K562 (cell line): ENCODE data around the gene ARFGAP1. TPM values are rescaled to one million over a fixed set of nuclear protein-coding genes. Genes with fewer than 3 reads are reported as not detected.

Source experiments
- ATAC-seq: fragments of 200-7000 bp; cut with Tn5 transposase; 3 replicates; pipeline ENCODE4 v1.9.1; 2020; ENCODE audit warnings: moderate library complexity
- BruUV-seq: library from RNA; stranded (reverse); fragments of 400-500 nt; replicated peaks from 2 replicates; lab custom pipeline; 2021; lab: Mats Ljungman, UMichigan
- CTCF ChIA-PET: fragments of 300-600 bp; formaldehyde crosslinking; extraction: SDS; loops from one replicate; lab custom pipeline; 2021; ENCODE audit warnings: low intra/inter-chr PET ratio; lab: Yijun Ruan, JAX
- POLR2A ChIA-PET: fragments of 300-600, 350-650 bp; sonication (Branson Sonifier 250); formaldehyde crosslinking; extraction: SDS; loops from one replicate; lab custom pipeline; 2021; ENCODE audit warnings: antibody characterized with exemption, inconsistent platforms; lab: Yijun Ruan, JAX
- DNase-seq, 4 experiments: peaks; one replicate each; pipeline versions ENCODE4 v3.0.0 to v3.0.0-alpha.2; 2011 to 2018; ENCODE audit warnings: low spot score in 3 of 4, mixed read lengths in 3 of 4; ENCODE audit errors: extremely low read depth in 1 of 4
- FAIRE-seq: peaks from 2 replicates; lab custom pipeline; 2011; peaks lifted over from hg19 to GRCh38; lab: Jason Lieb, UNC
- H2AFZ ChIP-seq: 2 replicates; pipeline ENCODE4 v1.6.0; 2011; ENCODE audit warnings: low read depth, low read length, control low read depth, inconsistent platforms
- H3K27ac ChIP-seq: fragments of 200-600 bp; 3 replicates; pipeline ENCODE4 v1.8.0; 2011; ENCODE audit warnings: low read depth, mild to moderate bottlenecking, control low read depth, inconsistent platforms, low read length, moderate library complexity, mixed read lengths; ENCODE audit errors: extremely low read depth
- H3K27me3 ChIP-seq, 2 experiments: fragments of 300-600 bp in 1 of 2; 2 replicates in 1 of 2; 3 replicates in 1 of 2; pipeline versions ENCODE4 v1.6.0 to v1.8.0; 2011; ENCODE audit warnings: inconsistent platforms in 2 of 2, low read length in 2 of 2, mild to moderate bottlenecking in 1 of 2, mixed read lengths in 1 of 2, moderate library complexity in 1 of 2; ENCODE audit not compliant: control insufficient read depth in 2 of 2, insufficient read depth in 2 of 2
- H3K36me3 ChIP-seq: fragments of 300-600 bp; 3 replicates; pipeline ENCODE4 v1.8.0; 2011; ENCODE audit warnings: mild to moderate bottlenecking, low read length, inconsistent platforms; ENCODE audit not compliant: control insufficient read depth, insufficient read depth
- H3K4me1 ChIP-seq, 2 experiments: fragments of 200-600 bp in 1 of 2; replicated peaks in 1 of 2; 2 replicates in 1 of 2; 3 replicates in 1 of 2; pipeline versions ENCODE4 v1.5.1 to v1.8.0; 2011; ENCODE audit warnings: inconsistent platforms in 2 of 2, low read length in 2 of 2, mild to moderate bottlenecking in 1 of 2, mixed read lengths in 1 of 2, moderate library complexity in 1 of 2; ENCODE audit not compliant: control insufficient read depth in 2 of 2, insufficient read depth in 2 of 2
- H3K4me2 ChIP-seq: 2 replicates; pipeline ENCODE4 v1.6.1; 2011; ENCODE audit warnings: low read length, control low read depth, inconsistent platforms, mixed read lengths; ENCODE audit not compliant: insufficient read depth
- H3K4me3 ChIP-seq: fragments of 200-600 bp; sonication (generic), shearing (Covaris generic); 2 replicates; pipeline ENCODE4 v1.5.1; 2016; ENCODE audit warnings: control low read depth, inconsistent platforms
- H3K79me2 ChIP-seq: fragments of 200-600 bp; 3 replicates; pipeline ENCODE4 v1.8.0; 2011; ENCODE audit warnings: low read length, inconsistent platforms; ENCODE audit not compliant: control insufficient read depth, insufficient read depth
- H3K9ac ChIP-seq, 2 experiments: 2 replicates each; pipeline versions ENCODE4 v1.6.0 to v1.6.1; 2011; ENCODE audit warnings: low read depth in 2 of 2, low read length in 2 of 2, control low read depth in 1 of 2, inconsistent platforms in 1 of 2, mild to moderate bottlenecking in 1 of 2, mixed read lengths in 1 of 2; ENCODE audit not compliant: insufficient read depth in 1 of 2
- H3K9me1 ChIP-seq: one replicate; pipeline ENCODE4 v1.6.0; 2011; ENCODE audit warnings: inconsistent platforms, mild to moderate bottlenecking, low read length, moderate library complexity; ENCODE audit not compliant: control insufficient read depth, insufficient read depth
- H3K9me3 ChIP-seq: replicated peaks from 2 replicates; pipeline ENCODE4 v1.5.1; 2011; ENCODE audit warnings: low read depth, low read length, inconsistent platforms; ENCODE audit not compliant: control insufficient read depth, insufficient read depth
- H4K20me1 ChIP-seq: replicated peaks from 2 replicates; pipeline ENCODE4 v1.6.1; 2011; ENCODE audit warnings: low read length, inconsistent platforms, mixed read lengths; ENCODE audit not compliant: control insufficient read depth, insufficient read depth
- ARNT ChIP-seq, 2 experiments: fragments of 450-650 bp; IDR thresholded peaks; 2 replicates each; pipeline ENCODE4 v1.6.1; 2016; ENCODE audit warnings: mild to moderate bottlenecking in 1 of 2
- CBX5 ChIP-seq: IDR thresholded peaks from 2 replicates; pipeline ENCODE4 v1.6.1; 2014; ENCODE audit warnings: low read depth, borderline replicate concordance
- DNMT1 ChIP-seq: fragments of 450-650 bp; IDR thresholded peaks from 2 replicates; pipeline ENCODE4 v1.6.1; 2016; ENCODE audit warnings: antibody characterized with exemption, mild to moderate bottlenecking
- EZH2 ChIP-seq: IDR thresholded peaks from 2 replicates; pipeline ENCODE4 v1.6.1; 2012; ENCODE audit warnings: low read depth, mild to moderate bottlenecking, inconsistent platforms, low read length, borderline replicate concordance
- LARP7 ChIP-seq: fragments of 450-650 bp; IDR thresholded peaks from 2 replicates; pipeline ENCODE4 v1.6.1; 2016
- MYBL2 ChIP-seq, 2 experiments: fragments of 450-650 bp in 1 of 2; sonication (generic) in 1 of 2; formaldehyde crosslinking in 1 of 2; IDR thresholded peaks; 2 replicates each; pipeline versions ENCODE4 v1.6.1 to v1.8.1; 2017 to 2022; ENCODE audit warnings: borderline replicate concordance in 1 of 2, inconsistent platforms in 1 of 2, low read depth in 1 of 2, mild to moderate bottlenecking in 1 of 2, missing genetic modification reagents in 1 of 2, moderate library complexity in 1 of 2
- PHB ChIP-seq: fragments of 250-450 bp; sonication (Bioruptor Pico); IDR thresholded peaks from 2 replicates; pipeline ENCODE4 v1.5.0; 2021
- POLR3A ChIP-seq: IDR thresholded peaks from 2 replicates; pipeline ENCODE4 v1.6.1; 2011; ENCODE audit warnings: borderline replicate concordance, mild to moderate bottlenecking, moderate library complexity; ENCODE audit not compliant: insufficient read length, insufficient read depth; ENCODE audit errors: extremely low read depth
- RBFOX2 ChIP-seq: fragments of 200-400 bp; formaldehyde crosslinking; IDR thresholded peaks from 2 replicates; pipeline ENCODE4 v1.6.1; 2017; ENCODE audit warnings: low read depth, mild to moderate bottlenecking, low read length, moderate library complexity
- SMAD3 ChIP-seq: fragments of 450-650 bp; formaldehyde crosslinking; conservative IDR thresholded peaks from 2 replicates; pipeline ENCODE4 v1.4.0; 2020; ENCODE audit warnings: mild to moderate bottlenecking
- SNRNP70 ChIP-seq: fragments of 200-400 bp; formaldehyde crosslinking; optimal IDR thresholded peaks from 2 replicates; pipeline ENCODE3; 2017; ENCODE audit warnings: low read depth, low read length
- SUPT5H ChIP-seq: fragments of 450-650 bp; IDR thresholded peaks from 2 replicates; pipeline ENCODE4 v1.6.1; 2016
- TAF1 ChIP-seq: IDR thresholded peaks from 2 replicates; pipeline ENCODE4 v1.6.1; 2011; ENCODE audit warnings: mild to moderate bottlenecking, low read length, moderate library complexity; ENCODE audit not compliant: insufficient read depth, control insufficient read depth, severe bottlenecking; ENCODE audit errors: extremely low read depth
- TGIF2 ChIP-seq: sonication (generic); formaldehyde crosslinking; IDR thresholded peaks from 2 replicates; pipeline ENCODE4 v1.8.1; 2022; ENCODE audit warnings: mild to moderate bottlenecking, missing genetic modification reagents, moderate library complexity
- ZFP30 ChIP-seq: fragments of 250-450 bp; sonication (Bioruptor Pico); IDR thresholded peaks from 2 replicates; pipeline ENCODE4 v1.8.0; 2022; ENCODE audit warnings: moderate library complexity, mild to moderate bottlenecking, inconsistent platforms, borderline replicate concordance
- ZKSCAN3 ChIP-seq: fragments of 250-450 bp; sonication (Bioruptor Pico); IDR thresholded peaks from 2 replicates; pipeline ENCODE4 v1.4.0; 2020
- ZNF224 ChIP-seq: sonication (generic); formaldehyde crosslinking; IDR thresholded peaks from 2 replicates; pipeline ENCODE4 v1.8.0; 2022; ENCODE audit warnings: mild to moderate bottlenecking, missing genetic modification reagents
- WGBS: fragments of 100-300 bp; shearing (Covaris generic); methylation state at CpG from one replicate; pipeline ENCODE4 v1.1.6; 2016; ENCODE audit warnings: low coverage, mixed read lengths; ENCODE audit not compliant: insufficient coverage; ENCODE audit errors: missing lambda C conversion rate; 5-methylcytosine and 5-hydroxymethylcytosine counted together
- in situ Hi-C: fragments of 300-500 bp; cut with MboI; formaldehyde crosslinking; loops from 4 replicates; pipeline ENCODE4 v1.15.0; 2018; ENCODE audit warnings: inconsistent platforms, mixed read lengths
- intact Hi-C: fragments of 100-400 bp; cut with micrococcal nuclease; formaldehyde crosslinking; loops from 2 replicates; pipeline ENCODE4 v1.14.2; 2022
- polyA plus RNA-seq, 8 experiments: library from polyadenylated mRNA; depleted of rRNA in 4 of 8; stranded (reverse) in 5 of 8; unstranded in 3 of 8; fragments of >200 nt; fragmentation: Nextera tagmentation in 2 of 8; fragmentation: Illumina TruSeq in 1 of 8; extraction: Ambion mirVana in 2 of 8; extraction: Trizol in 1 of 8; gene quantifications; 2 replicates each; pipeline versions ENCODE4 v1.2.1 to v1.2.3, GENCODE V29; 2011 to 2014; ENCODE audit warnings: inconsistent platforms in 1 of 8, missing spikeins in 1 of 8
- total RNA-seq, 7 experiments: library from RNA; depleted of rRNA in 6 of 7; stranded (reverse); fragments of >200 nt in 6 of 7; fragmentation: Illumina TruSeq in 2 of 7; extraction: Trizol in 2 of 7; gene quantifications; 2 replicates each; pipeline versions ENCODE4 v1.2.1 to v1.2.3, GENCODE V29; 2011 to 2021; ENCODE audit warnings: low replicate concordance in 1 of 7
- TF ChIP-seq, protein P1 (sequence below): sonication (generic); formaldehyde crosslinking; IDR thresholded peaks from 2 replicates; pipeline ENCODE4 v1.8.0; 2022; ENCODE audit warnings: missing genetic modification reagents, mild to moderate bottlenecking, borderline replicate concordance

ARFGAP1 gene
- total and polyA plus RNA-seq, 9 of the 15 experiments (the other 6 are each of a cell fraction or from before 2014, with no cell fraction given), result 0.53 to 102 (median 33.5) TPM

DNA sequence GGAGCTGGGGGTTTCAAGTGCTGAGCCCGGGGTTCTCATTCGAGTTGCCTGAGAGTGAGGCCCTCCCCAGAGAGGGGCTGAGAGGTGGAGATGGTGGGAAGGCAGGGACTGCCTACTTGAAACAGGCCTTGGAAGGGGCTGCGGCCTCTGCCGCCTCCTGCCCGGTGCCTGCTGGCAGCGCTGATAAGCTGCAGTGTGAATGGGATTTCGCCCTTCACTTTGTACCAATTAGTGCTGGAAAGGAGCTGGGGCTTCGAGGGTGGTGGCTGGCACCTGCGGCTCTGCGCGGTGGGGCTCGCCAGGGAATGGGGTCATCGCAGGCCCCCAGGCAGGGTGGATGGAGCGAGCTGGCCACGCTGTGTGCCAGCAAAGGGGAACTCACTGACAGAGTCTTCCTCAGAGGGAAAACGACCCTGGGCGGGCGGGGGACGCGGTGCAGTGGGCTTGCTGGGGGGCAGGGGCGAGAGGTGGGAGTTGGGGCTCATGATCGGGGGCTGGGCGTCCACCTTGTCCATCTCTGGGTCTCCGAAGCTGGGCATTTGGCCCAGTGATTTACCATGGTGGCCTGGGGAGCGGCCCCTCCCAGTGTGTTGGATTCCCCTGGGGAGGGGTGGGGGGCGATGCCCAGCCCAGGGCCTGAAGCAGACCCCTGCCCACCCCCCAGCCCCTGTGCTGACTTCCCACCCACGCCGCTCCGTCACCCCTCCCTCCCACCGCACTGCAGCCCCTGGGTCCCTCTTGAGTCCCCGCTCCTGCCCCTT is 43.3 kb downstream of the ARFGAP1 start:
- no peak overlapping the region for H3K27ac ChIP-seq
- H3K4me3 ChIP-seq, result no peak overlapping the region
- FAIRE-seq (no peak), ATAC-seq (no peak), DNase-seq (no peak)
- H2AFZ ChIP-seq, result no peak overlapping the region
- intact Hi-C loops (no loop called here), in situ Hi-C loops (no loop called here)
- peak overlapping the region in 1 of 2 experiments; percentile 20; a peak in 1 of 4 replicates for H3K9ac ChIP-seq
- no peak for TF ChIP-seq EZH2
- TF ChIP-seq TAF1, result no peak
- no peak for TF ChIP-seq LARP7
- TF ChIP-seq ZKSCAN3, result no peak
- no peak for TF ChIP-seq ARNT (IDR thresholded peaks at IDR 0.05)
- TF ChIP-seq, protein P1, sequence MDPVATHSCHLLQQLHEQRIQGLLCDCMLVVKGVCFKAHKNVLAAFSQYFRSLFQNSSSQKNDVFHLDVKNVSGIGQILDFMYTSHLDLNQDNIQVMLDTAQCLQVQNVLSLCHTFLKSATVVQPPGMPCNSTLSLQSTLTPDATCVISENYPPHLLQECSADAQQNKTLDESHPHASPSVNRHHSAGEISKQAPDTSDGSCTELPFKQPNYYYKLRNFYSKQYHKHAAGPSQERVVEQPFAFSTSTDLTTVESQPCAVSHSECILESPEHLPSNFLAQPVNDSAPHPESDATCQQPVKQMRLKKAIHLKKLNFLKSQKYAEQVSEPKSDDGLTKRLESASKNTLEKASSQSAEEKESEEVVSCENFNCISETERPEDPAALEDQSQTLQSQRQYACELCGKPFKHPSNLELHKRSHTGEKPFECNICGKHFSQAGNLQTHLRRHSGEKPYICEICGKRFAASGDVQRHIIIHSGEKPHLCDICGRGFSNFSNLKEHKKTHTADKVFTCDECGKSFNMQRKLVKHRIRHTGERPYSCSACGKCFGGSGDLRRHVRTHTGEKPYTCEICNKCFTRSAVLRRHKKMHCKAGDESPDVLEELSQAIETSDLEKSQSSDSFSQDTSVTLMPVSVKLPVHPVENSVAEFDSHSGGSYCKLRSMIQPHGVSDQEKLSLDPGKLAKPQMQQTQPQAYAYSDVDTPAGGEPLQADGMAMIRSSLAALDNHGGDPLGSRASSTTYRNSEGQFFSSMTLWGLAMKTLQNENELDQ (CRISPR knock-in tag), result no peak
- no peak for TF ChIP-seq ZNF224 (CRISPR knock-in tag)
- TF ChIP-seq DNMT1, result no peak
- no peak for TF ChIP-seq SNRNP70
- TF ChIP-seq SUPT5H, result no peak
- no peak for TF ChIP-seq POLR3A
- no peak for TF ChIP-seq CBX5
- no peak for TF ChIP-seq TGIF2
- no peak for TF ChIP-seq RBFOX2
- no peak for TF ChIP-seq SMAD3 (CRISPR knock-in tag)
- no peak for TF ChIP-seq PHB
- TF ChIP-seq MYBL2 (IDR thresholded peaks at IDR 0.05; ENCODE audit: low read depth), result no peak
- TF ChIP-seq MYBL2 (CRISPR knock-in tag; IDR thresholded peaks at IDR 0.05; ENCODE audit: borderline replicate concordance), result no peak
- TF ChIP-seq ZFP30, result no peak
- H3K79me2 ChIP-seq, result no peaks in the 10 kb centered on the region
- no peak overlapping the region for H3K4me2 ChIP-seq
- H3K36me3 ChIP-seq, result no peaks in the 10 kb centered on the region
- peaks cover 0 to 51% of the 10 kb centered on the region in 2 experiments; a peak in 2 of 5 replicates for H3K4me1 ChIP-seq
- WGBS, result 38% methylated on average over 15 of the region's 31 CpGs
- no TSS peak for BruUV-seq
- peaks cover 5% of the 10 kb centered on the region; the same call in 1 of the 2 replicates for H4K20me1 ChIP-seq
- no peaks in the 10 kb centered on the region for H3K9me1 ChIP-seq
- H3K9me3 ChIP-seq, result no peaks in the 10 kb centered on the region
- peaks cover 4 to 56% of the 10 kb centered on the region in 2 experiments; a peak in 3 of 5 replicates for H3K27me3 ChIP-seq
- CTCF ChIA-PET, result no interaction called here
- POLR2A ChIA-PET, result interaction anchor here (0.6 kb wide), 1 partner anchor 33 kb away, joined by 3 read pairs; no protein-coding TSS in a partner anchor
